ENCODE results near the gene ITIH3.

The ITIH3 gene

GRCh38 chr3:52841211-52841980 lies 46.8 kb downstream of the ITIH3 start:
- ATAC-seq (ENCODE audit: low read depth): no peak
- H3K27ac ChIP-seq (ENCODE audit: poor library complexity, severe bottlenecking): no peak overlapping the region

GRCh38 chr3:52841981-52842340 lies 47.4 kb downstream of the ITIH3 start:
- Histone ChIP-seq H3K27me3 (ENCODE audit: insufficient read depth, poor library complexity, severe bottlenecking) (no peaks in the 10 kb centered on the region), H3K9me3 (ENCODE audit: severe bottlenecking) (no peaks in the 10 kb centered on the region), H3K4me3 (ENCODE audit: severe bottlenecking) (no peak overlapping the region), H3K36me3 (ENCODE audit: low read depth) (no peaks in the 10 kb centered on the region), H3K4me1 (ENCODE audit: insufficient read depth, poor library complexity, severe bottlenecking) (no peaks in the 10 kb centered on the region), H3K27ac (ENCODE audit: poor library complexity, severe bottlenecking) (no peak overlapping the region)
- no peak for TF ChIP-seq CTCF (IDR thresholded peaks at IDR 0.05; ENCODE audit: poor library complexity, severe bottlenecking)
- ATAC-seq (ENCODE audit: low read depth) (no peak), DNase-seq (ENCODE audit: low spot score) (no peak)

More at GRCh38 chr3:52841211-52841980, 46.8 kb downstream of the ITIH3 start:
- no peaks in the 10 kb centered on the region for H3K4me1 ChIP-seq (ENCODE audit: insufficient read depth, poor library complexity, severe bottlenecking)
- H3K4me3 ChIP-seq (ENCODE audit: severe bottlenecking): no peak overlapping the region
- no peaks in the 10 kb centered on the region for H3K9me3 ChIP-seq (ENCODE audit: severe bottlenecking)
- no peak for TF ChIP-seq CTCF (IDR thresholded peaks at IDR 0.05; ENCODE audit: poor library complexity, severe bottlenecking)
- H3K36me3 ChIP-seq (ENCODE audit: low read depth): no peaks in the 10 kb centered on the region
- H3K27me3 ChIP-seq (ENCODE audit: insufficient read depth, poor library complexity, severe bottlenecking): no peaks in the 10 kb centered on the region
- no peak for DNase-seq (ENCODE audit: low spot score)

GRCh38 chr3:52842424-52842823 lies 47.8 kb downstream of the ITIH3 start:
- Histone ChIP-seq H3K27ac (ENCODE audit: poor library complexity, severe bottlenecking) (no peak overlapping the region), H3K4me1 (ENCODE audit: insufficient read depth, poor library complexity, severe bottlenecking) (no peaks in the 10 kb centered on the region), H3K9me3 (ENCODE audit: severe bottlenecking) (no peaks in the 10 kb centered on the region), H3K36me3 (ENCODE audit: low read depth) (no peaks in the 10 kb centered on the region), H3K27me3 (ENCODE audit: insufficient read depth, poor library complexity, severe bottlenecking) (no peaks in the 10 kb centered on the region), H3K4me3 (ENCODE audit: severe bottlenecking) (no peak overlapping the region)
- no peak for TF ChIP-seq CTCF (IDR thresholded peaks at IDR 0.05; ENCODE audit: poor library complexity, severe bottlenecking)
- DNase-seq (ENCODE audit: low spot score): no peak
- ATAC-seq (ENCODE audit: low read depth): no peak

- no peak overlapping the region for H3K4me3 ChIP-seq (ENCODE audit: severe bottlenecking)
- H3K4me1 ChIP-seq (ENCODE audit: insufficient read depth, poor library complexity, severe bottlenecking): no peaks in the 10 kb centered on the region
- no peak for TF ChIP-seq CTCF (IDR thresholded peaks at IDR 0.05; ENCODE audit: poor library complexity, severe bottlenecking)
- H3K9me3 ChIP-seq (ENCODE audit: severe bottlenecking): no peaks in the 10 kb centered on the region
- DNase-seq (ENCODE audit: low spot score) (no peak), ATAC-seq (ENCODE audit: low read depth) (no peak)
- no peak overlapping the region for H3K27ac ChIP-seq (ENCODE audit: poor library complexity, severe bottlenecking)
- H3K27me3 ChIP-seq (ENCODE audit: insufficient read depth, poor library complexity, severe bottlenecking): no peaks in the 10 kb centered on the region
- no peaks in the 10 kb centered on the region for H3K36me3 ChIP-seq (ENCODE audit: low read depth)
These were observed 48.7 kb downstream of the ITIH3 start for GRCh38 chr3:52843108-52843865.

GRCh38 chr3:52843881-52844280 lies 49.3 kb downstream of the ITIH3 start:
- no peak for TF ChIP-seq CTCF (IDR thresholded peaks at IDR 0.05; ENCODE audit: poor library complexity, severe bottlenecking)
- ATAC-seq (ENCODE audit: low read depth): no peak
- Histone ChIP-seq H3K9me3 (ENCODE audit: severe bottlenecking) (no peaks in the 10 kb centered on the region), H3K4me1 (ENCODE audit: insufficient read depth, poor library complexity, severe bottlenecking) (no peaks in the 10 kb centered on the region), H3K36me3 (ENCODE audit: low read depth) (0 out of 2 replicates have a peak, but pooled peaks cover 3% of the 10 kb centered on the region), H3K27ac (ENCODE audit: poor library complexity, severe bottlenecking) (no peak overlapping the region), H3K4me3 (ENCODE audit: severe bottlenecking) (no peak overlapping the region), H3K27me3 (ENCODE audit: insufficient read depth, poor library complexity, severe bottlenecking) (no peaks in the 10 kb centered on the region)
- DNase-seq (ENCODE audit: low spot score): no peak
